Upper lobe of left lung (tissue), 6 donors: ENCODE results near the gene TRPV3. TPM values are rescaled to one million over a fixed set of nuclear protein-coding genes. Genes with fewer than 3 reads are reported as not detected.

Experiments
- ATAC-seq, 2 donors: fragments of 200-7000 bp; cut with Tn5 transposase; one replicate each; pipeline ENCODE4 v1.9.1; 2022; ENCODE audit warnings: mild to moderate bottlenecking in 2 of 2, moderate library complexity in 2 of 2; ENCODE audit not compliant: low FRiP score in 2 of 2
- DNase-seq, 2 donors: peaks; one replicate each; pipeline ENCODE4 v3.0.0-alpha.2; 2019 to 2020
- H3K27ac ChIP-seq, 4 donors: fragments of 200-600 bp; sonication (generic); one replicate each; pipeline ENCODE4 v1.5.1; 2016 to 2019
- H3K27me3 ChIP-seq, 4 donors: fragments of 200-600 bp; sonication (generic); one replicate each; pipeline ENCODE4 v1.5.1; 2017 to 2019
- H3K36me3 ChIP-seq, 4 donors: fragments of 200-600 bp; sonication (generic); one replicate each; pipeline ENCODE4 v1.5.1; 2016 to 2019
- H3K4me1 ChIP-seq, 4 donors: fragments of 200-600 bp; sonication (generic); one replicate each; pipeline ENCODE4 v1.5.1; 2018 to 2019
- H3K4me3 ChIP-seq, 4 donors: fragments of 200-600 bp; sonication (generic); one replicate each; pipeline ENCODE4 v1.5.1; 2017 to 2019; ENCODE audit warnings: mild to moderate bottlenecking in 2 of 4, moderate library complexity in 1 of 4
- H3K9me3 ChIP-seq, 4 donors: fragments of 200-600 bp; sonication (generic); one replicate each; pipeline ENCODE4 v1.5.1; 2018 to 2019
- EP300 ChIP-seq, 4 donors: sonication (generic); formaldehyde crosslinking; IDR thresholded peaks; one replicate each; pipeline ENCODE4 v1.5.1; 2017; ENCODE audit warnings: antibody characterized with exemption in 4 of 4, control low read depth in 2 of 4
- POLR2A ChIP-seq, 4 donors: fragments of 450-650 bp; IDR thresholded peaks; one replicate each; pipeline ENCODE4 v1.5.1; 2016 to 2017; ENCODE audit warnings: antibody characterized with exemption in 4 of 4, mild to moderate bottlenecking in 2 of 4
- POLR2AphosphoS5 ChIP-seq, 2 donors: sonication (generic); formaldehyde crosslinking; IDR thresholded peaks; one replicate each; pipeline ENCODE4 v1.5.1; 2017; ENCODE audit warnings: antibody characterized with exemption in 2 of 2
- WGBS, 2 donors: methylation state at CpG; one replicate each; pipeline ENCODE4 v1.1.5; 2017 to 2018; 5-methylcytosine and 5-hydroxymethylcytosine counted together
- total RNA-seq, 6 donors: library from RNA; depleted of rRNA in 4 of 6; stranded (reverse); fragments of >200 nt in 4 of 6; gene quantifications; one replicate each; pipeline versions ENCODE4 v1.1.0 to v1.2.1, GENCODE V29; 2016 to 2021
- TF ChIP-seq, protein P1 (sequence below), 6 experiments: fragments of 450-650 bp in 4 of 6; fragments of 200-600 bp in 2 of 6; sonication (generic) in 2 of 6; IDR thresholded peaks; one replicate each; pipeline ENCODE4 v1.5.1; 2016 to 2019; ENCODE audit warnings: antibody characterized with exemption in 6 of 6
- donor health status: DM: no; HTN: no; CAD: no; lungs with moderate emphysema.
- donor health status: DM: no; HTN: yes; CAD: no; lungs with severe emphysema.

TRPV3 gene
- total RNA-seq: under 1 TPM; under 0.01 to 0.84 (median 0.28) TPM

DNA sequence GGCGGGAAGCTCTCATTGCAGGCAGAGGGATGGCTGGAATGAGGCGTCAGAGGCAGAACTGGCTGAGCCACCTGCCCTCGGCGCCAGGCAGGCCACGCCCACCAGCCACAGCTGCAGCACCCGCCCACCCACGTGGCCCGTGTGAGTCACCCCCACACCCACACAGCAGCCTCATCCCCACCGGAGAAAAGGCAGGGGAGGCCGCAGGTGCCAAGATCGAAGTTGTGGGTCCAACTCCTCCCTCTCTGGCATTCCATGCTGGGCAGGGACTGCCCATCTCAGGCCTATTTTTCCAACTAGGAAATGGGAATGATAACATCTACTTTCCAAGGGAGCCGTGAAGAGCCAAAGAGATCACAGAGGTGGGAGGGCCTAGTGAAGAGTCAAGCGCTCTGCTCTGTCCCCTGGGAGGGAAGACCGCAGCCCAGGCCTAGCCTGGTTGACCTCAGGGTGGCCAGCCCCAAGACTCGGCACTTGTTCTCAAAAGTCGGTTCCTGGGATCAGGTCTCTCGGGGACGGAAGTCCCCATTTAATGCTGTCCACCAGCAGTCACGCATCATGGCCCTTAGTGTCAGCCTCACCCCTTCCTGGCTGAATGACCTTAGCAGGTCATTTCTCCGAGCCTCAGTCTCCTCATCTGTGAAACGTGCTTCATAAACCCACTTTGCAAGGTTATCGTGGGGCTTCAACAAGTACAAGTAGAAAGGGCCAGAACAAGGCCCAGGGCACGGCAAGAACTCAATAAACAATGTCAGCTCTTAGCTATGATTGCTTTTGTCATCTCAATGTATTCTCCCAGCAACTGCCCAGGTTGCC is at the start of gene TRPV3:
TRPV3 (minus strand) TSS at position 45 of the 816 bp plus-strand sequence. CDS start 2,962 bp downstream, outside the sequence.
- ATAC-seq (peak; percentile 65 to 78), DNase-seq (peak; percentile 37 to 89)
- no peaks in the 10 kb centered on the region for H3K4me1 ChIP-seq
- 66 to 76% methylated on average over 11 to 17 of the region's 23 CpGs for WGBS, 2 donors
- TF ChIP-seq, protein P1, sequence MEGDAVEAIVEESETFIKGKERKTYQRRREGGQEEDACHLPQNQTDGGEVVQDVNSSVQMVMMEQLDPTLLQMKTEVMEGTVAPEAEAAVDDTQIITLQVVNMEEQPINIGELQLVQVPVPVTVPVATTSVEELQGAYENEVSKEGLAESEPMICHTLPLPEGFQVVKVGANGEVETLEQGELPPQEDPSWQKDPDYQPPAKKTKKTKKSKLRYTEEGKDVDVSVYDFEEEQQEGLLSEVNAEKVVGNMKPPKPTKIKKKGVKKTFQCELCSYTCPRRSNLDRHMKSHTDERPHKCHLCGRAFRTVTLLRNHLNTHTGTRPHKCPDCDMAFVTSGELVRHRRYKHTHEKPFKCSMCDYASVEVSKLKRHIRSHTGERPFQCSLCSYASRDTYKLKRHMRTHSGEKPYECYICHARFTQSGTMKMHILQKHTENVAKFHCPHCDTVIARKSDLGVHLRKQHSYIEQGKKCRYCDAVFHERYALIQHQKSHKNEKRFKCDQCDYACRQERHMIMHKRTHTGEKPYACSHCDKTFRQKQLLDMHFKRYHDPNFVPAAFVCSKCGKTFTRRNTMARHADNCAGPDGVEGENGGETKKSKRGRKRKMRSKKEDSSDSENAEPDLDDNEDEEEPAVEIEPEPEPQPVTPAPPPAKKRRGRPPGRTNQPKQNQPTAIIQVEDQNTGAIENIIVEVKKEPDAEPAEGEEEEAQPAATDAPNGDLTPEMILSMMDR (IDR thresholded peaks at IDR 0.05): no peak
- no peak for TF ChIP-seq POLR2A (IDR thresholded peaks at IDR 0.05)
- no peak for TF ChIP-seq EP300 (IDR thresholded peaks at IDR 0.05)
- no peak for TF ChIP-seq POLR2AphosphoS5 (IDR thresholded peaks at IDR 0.05)
- no peaks in the 10 kb centered on the region for H3K9me3 ChIP-seq
- no peaks in the 10 kb centered on the region for H3K36me3 ChIP-seq
- no peak within 1 kb of the TSS for H3K4me3 ChIP-seq
- no peaks in the 10 kb centered on the region for H3K27me3 ChIP-seq
- no peak within 1 kb of the TSS for H3K27ac ChIP-seq

DNA sequence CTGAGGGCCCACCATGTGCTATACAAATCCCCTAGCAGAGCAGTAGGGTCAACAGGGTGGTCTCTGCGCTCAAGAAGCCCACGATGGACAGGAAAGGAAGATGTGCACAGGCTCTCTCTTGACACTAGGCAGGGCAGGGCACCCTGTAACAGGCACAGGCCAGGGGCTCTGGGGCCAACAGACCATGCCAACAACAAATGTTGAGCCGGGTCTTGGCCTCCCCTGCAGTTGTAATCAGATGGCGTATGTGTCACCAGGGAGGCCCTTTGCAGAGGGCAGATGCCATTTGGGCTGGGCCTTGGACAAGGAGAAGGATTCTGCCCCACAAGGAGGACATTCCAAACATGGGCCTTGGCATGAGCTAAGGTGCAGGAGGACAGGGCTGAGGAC is 46.3 kb upstream of the TRPV3 start:
- ATAC-seq: no peak
- Histone ChIP-seq H3K4me1 (no peaks in the 10 kb centered on the region), H3K27ac (no peak overlapping the region), H3K4me3 (no peak overlapping the region), H3K27me3 (no peaks in the 10 kb centered on the region), H3K36me3 (peaks cover 0 to 25% (median 9%) of the 10 kb centered on the region in 4 donors), H3K9me3 (no peaks in the 10 kb centered on the region)
- 90 to 100% methylated on average over 2 to 4 of the region's 4 CpGs for WGBS, 2 donors
- DNase-seq: no peak
- TF ChIP-seq EP300 (IDR thresholded peaks at IDR 0.05) (no peak), POLR2AphosphoS5 (IDR thresholded peaks at IDR 0.05) (no peak), POLR2A (IDR thresholded peaks at IDR 0.05) (no peak)
- TF ChIP-seq, protein P1 (IDR thresholded peaks at IDR 0.05): no peak

DNA sequence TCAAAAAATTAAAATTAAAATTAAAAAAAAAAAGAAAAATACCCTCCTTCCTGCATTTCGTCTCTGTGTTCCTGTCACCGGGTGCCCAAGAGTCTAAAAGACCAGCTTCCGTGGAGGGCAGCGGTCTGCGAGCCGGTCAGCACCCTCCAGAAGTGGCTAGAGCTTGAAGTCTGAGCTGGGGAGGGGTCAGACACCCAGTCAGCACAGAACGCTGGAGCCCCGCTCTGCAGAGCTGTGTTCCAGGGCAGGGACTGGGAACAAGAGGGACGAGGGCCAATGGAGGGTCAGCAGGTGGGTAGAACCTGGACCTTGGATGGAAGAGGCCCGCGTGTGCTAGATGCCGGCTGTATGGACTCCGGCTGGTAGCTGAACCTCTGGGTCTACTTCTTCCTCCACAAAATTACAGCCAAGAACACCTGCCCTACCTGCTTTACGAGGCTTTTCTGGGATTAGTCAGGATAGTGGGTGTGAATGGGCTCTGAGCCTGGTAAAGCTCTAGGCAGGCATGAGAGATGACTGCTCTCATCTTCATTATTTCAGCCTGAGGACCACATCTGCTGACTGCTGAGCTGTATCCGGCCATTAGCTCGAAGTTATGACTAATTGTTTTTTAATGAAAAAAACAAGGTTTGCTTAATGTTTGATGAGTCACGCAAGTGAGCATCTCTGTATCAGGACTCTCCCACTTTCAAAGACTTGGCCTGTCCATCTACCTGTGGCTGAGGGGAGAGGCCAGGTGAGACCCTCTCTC is 45.7 kb upstream of the TRPV3 start:
- TF ChIP-seq, protein P1 (IDR thresholded peaks at IDR 0.05): no peak
- no peak for TF ChIP-seq EP300 (IDR thresholded peaks at IDR 0.05)
- Histone ChIP-seq H3K4me1 (no peaks in the 10 kb centered on the region), H3K9me3 (no peaks in the 10 kb centered on the region), H3K27ac (no peak overlapping the region), H3K4me3 (no peak overlapping the region), H3K36me3 (peaks cover 0 to 23% (median 6%) of the 10 kb centered on the region in 4 donors), H3K27me3 (no peaks in the 10 kb centered on the region)
- no peak for ATAC-seq
- 90 to 96% methylated on average over 17 of the region's 17 CpGs for WGBS, 2 donors
- no peak for DNase-seq

DNA sequence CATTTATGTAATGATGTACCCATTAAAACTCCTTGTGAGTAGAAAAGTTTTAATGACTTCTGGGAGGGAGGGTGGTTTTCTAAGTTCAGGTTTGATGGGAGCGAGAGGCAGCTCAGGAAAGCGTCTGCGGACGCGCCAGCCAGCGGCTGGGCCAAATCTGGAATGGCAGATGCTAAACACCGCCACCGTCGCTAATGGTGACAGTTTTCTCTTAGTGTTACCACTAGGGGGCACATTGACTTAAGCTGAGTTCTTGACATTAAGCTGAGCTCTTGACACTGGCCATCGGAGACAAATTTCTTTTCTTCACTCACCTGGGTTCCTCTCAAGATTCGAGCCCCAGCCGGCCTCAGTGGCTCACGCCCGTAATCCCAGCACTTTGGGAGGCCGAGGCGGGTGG is 44.9 kb upstream of the TRPV3 start:
- Histone ChIP-seq H3K27me3 (no peaks in the 10 kb centered on the region), H3K27ac (no peak overlapping the region), H3K4me3 (no peak overlapping the region), H3K36me3 (peaks cover 0 to 16% (median 4%) of the 10 kb centered on the region in 4 donors), H3K9me3 (no peaks in the 10 kb centered on the region), H3K4me1 (no peaks in the 10 kb centered on the region)
- DNase-seq (no peak), ATAC-seq (no peak)
- no peak for TF ChIP-seq POLR2A (IDR thresholded peaks at IDR 0.05)
- TF ChIP-seq, protein P1 (IDR thresholded peaks at IDR 0.05): peak in 4 of 6 experiments; percentile 27 to 44 (median 32)
- TF ChIP-seq POLR2AphosphoS5 (IDR thresholded peaks at IDR 0.05): no peak
- TF ChIP-seq EP300 (IDR thresholded peaks at IDR 0.05): no peak
- 84 to 89% methylated on average over 16 of the region's 16 CpGs for WGBS, 2 donors
